Caco-2 (cell line): ENCODE results near the gene DGCR2. TPM values are rescaled to one million over a fixed set of nuclear protein-coding genes. Genes with fewer than 3 reads are reported as not detected.
"Not testable (repeated sequence)": the region's sequence is repeated elsewhere in the genome, so short reads cannot be mapped to it uniquely, and the experiment has no call there.

Source experiments
- BruUV-seq: library from RNA; stranded (reverse); fragments of 400-500 nt; replicated peaks from 2 replicates; lab custom pipeline; 2021; lab: Mats Ljungman, UMichigan
- CTCF ChIA-PET: fragments of 300-600 bp; sonication (Branson Sonifier 250); formaldehyde crosslinking; loops from one replicate; lab custom pipeline; 2022; ENCODE audit warnings: antibody characterized with exemption; lab: Charles Lee
- POLR2A ChIA-PET: fragments of 300-600 bp; sonication (Branson Sonifier 250); formaldehyde crosslinking; loops from one replicate; lab custom pipeline; 2022; ENCODE audit warnings: antibody characterized with exemption; lab: Charles Lee
- DNase-seq, 2 experiments: peaks; one replicate each; pipeline versions ENCODE4 v3.0.0 to v3.0.0-alpha.2; 2020 to 2022
- H3K27me3 ChIP-seq: replicated peaks from 2 replicates; pipeline ENCODE4 v1.6.0; 2011; ENCODE audit warnings: low read length; ENCODE audit not compliant: control insufficient read depth, insufficient read depth
- H3K36me3 ChIP-seq: 2 replicates; pipeline ENCODE4 v1.5.1; 2011; ENCODE audit warnings: low read length; ENCODE audit not compliant: control insufficient read depth, insufficient read depth
- H3K4me1 ChIP-seq: fragments of 250-450 bp; sonication (Bioruptor Pico); 2 replicates; pipeline ENCODE4 v1.5.1; 2020; ENCODE audit warnings: mild to moderate bottlenecking
- H3K4me3 ChIP-seq: 2 replicates; pipeline ENCODE4 v1.5.1; 2011; ENCODE audit warnings: low read depth, mild to moderate bottlenecking, control low read depth, low read length
- H3K9me3 ChIP-seq: fragments of 250-450 bp; sonication (Bioruptor Pico); 2 replicates; pipeline ENCODE4 v1.5.1; 2020; ENCODE audit warnings: mild to moderate bottlenecking, moderate library complexity
- H3K27ac Mint-ChIP-seq: one replicate; pipeline ENCODE4 v1.8.0; 2022; ENCODE audit warnings: mixed read lengths; ENCODE audit not compliant: unreplicated experiment
- H3K27me3 Mint-ChIP-seq: one replicate; pipeline ENCODE4 v1.8.0; 2022; ENCODE audit warnings: mixed read lengths; ENCODE audit not compliant: insufficient read depth, unreplicated experiment
- H3K36me3 Mint-ChIP-seq: one replicate; pipeline ENCODE4 v1.8.0; 2022; ENCODE audit warnings: mild to moderate bottlenecking, mixed read lengths; ENCODE audit not compliant: insufficient read depth, unreplicated experiment
- H3K4me1 Mint-ChIP-seq: one replicate; pipeline ENCODE4 v1.8.0; 2022; ENCODE audit warnings: low read depth, mixed read lengths; ENCODE audit not compliant: unreplicated experiment
- H3K4me3 Mint-ChIP-seq: one replicate; pipeline ENCODE4 v1.8.0; 2022; ENCODE audit warnings: mild to moderate bottlenecking, moderate library complexity, mixed read lengths; ENCODE audit not compliant: unreplicated experiment
- H3K9me3 Mint-ChIP-seq: one replicate; pipeline ENCODE4 v1.8.0; 2022; ENCODE audit warnings: mixed read lengths; ENCODE audit not compliant: unreplicated experiment
- CTCF ChIP-seq, 2 experiments: fragments of 200-600 bp in 1 of 2; IDR thresholded peaks; 1 replicate in 1 of 2; 2 replicates in 1 of 2; pipeline versions ENCODE4 v1.5.1 to v1.8.0; 2011 to 2022; ENCODE audit warnings: antibody characterized with exemption in 1 of 2, control low read depth in 1 of 2, inconsistent platforms in 1 of 2, low read depth in 1 of 2, low read length in 1 of 2, mild to moderate bottlenecking in 1 of 2, moderate library complexity in 1 of 2; ENCODE audit not compliant: insufficient read depth in 1 of 2, severe bottlenecking in 1 of 2, unreplicated experiment in 1 of 2
- intact Hi-C: fragments of 100-400 bp; cut with micrococcal nuclease; formaldehyde crosslinking; loops from one replicate; pipeline ENCODE4 v1.10.0; 2022; ENCODE audit not compliant: unreplicated experiment
- total RNA-seq: library from RNA; stranded (reverse); gene quantifications from 2 replicates; pipeline ENCODE4 v1.2.3, GENCODE V29; 2022

Gene DGCR2
- total RNA-seq, 1 experiment from 2014 or later, result 67.9 TPM

GRCh38 chr22:19080853-19081252 is 41.4 kb downstream of the DGCR2 start:
- H3K4me1 ChIP-seq, result no peaks in the 10 kb centered on the region; the same call in 1 of the 2 replicates
- Mint-ChIP-seq H3K4me1 (no peaks in the 10 kb centered on the region), H3K4me3 (no peak overlapping the region), H3K27ac (no peak overlapping the region), H3K9me3 (no peaks in the 10 kb centered on the region), H3K36me3 (peaks cover 38% of the 10 kb centered on the region), H3K27me3 (no peaks in the 10 kb centered on the region)
- no peak for DNase-seq
- no TSS peak for BruUV-seq
- H3K27me3 ChIP-seq, result no peaks in the 10 kb centered on the region
- intact Hi-C loops, result loop anchor here (10.0 kb wide), 1 partner anchor 46 kb away; no protein-coding TSS in a partner anchor
- no peak overlapping the region for H3K4me3 ChIP-seq
- TF ChIP-seq CTCF (IDR thresholded peaks at IDR 0.05; ENCODE audit: insufficient read depth in 1 of 2, low read depth in 1 of 2, low read length in 1 of 2, severe bottlenecking in 1 of 2, unreplicated experiment in 1 of 2), result no peak
- no peaks in the 10 kb centered on the region for H3K9me3 ChIP-seq
- ChIA-PET POLR2A (no interaction called here), CTCF (no interaction called here)
- H3K36me3 ChIP-seq, result no peaks in the 10 kb centered on the region; the same call in 1 of the 2 replicates

DNA sequence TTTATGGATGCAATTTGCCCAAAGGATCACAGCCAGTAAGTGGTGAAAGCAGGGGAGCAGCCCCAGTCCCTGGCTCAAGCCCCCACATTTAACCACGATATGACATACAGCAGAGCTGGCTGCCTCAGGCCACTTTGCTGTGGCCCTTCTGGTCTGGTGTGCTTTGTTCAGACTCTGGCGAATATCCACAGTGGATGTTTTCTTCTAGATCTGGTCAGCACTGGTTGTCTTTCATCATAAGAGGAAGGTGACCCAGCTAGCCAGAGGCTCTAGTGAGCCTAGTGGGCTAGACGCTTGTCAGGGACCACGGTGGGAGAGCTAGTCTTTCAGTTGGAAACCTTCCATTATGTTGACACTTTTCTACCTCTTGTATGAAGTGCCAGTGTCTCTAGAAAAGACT is 42.5 kb downstream of the DGCR2 start:
- intact Hi-C loops, result loop anchor here (10.0 kb wide), 1 partner anchor 45 kb away; no protein-coding TSS in a partner anchor
- no TSS peak for BruUV-seq
- Mint-ChIP-seq H3K4me3 (no peak overlapping the region), H3K4me1 (no peaks in the 10 kb centered on the region), H3K36me3 (peaks cover 33% of the 10 kb centered on the region), H3K27me3 (no peaks in the 10 kb centered on the region), H3K27ac (no peak overlapping the region), H3K9me3 (no peaks in the 10 kb centered on the region)
- Histone ChIP-seq H3K4me3 (no peak overlapping the region), H3K4me1 (no peaks in the 10 kb centered on the region; the same call in 1 of the 2 replicates), H3K27me3 (no peaks in the 10 kb centered on the region), H3K9me3 (no peaks in the 10 kb centered on the region), H3K36me3 (no peaks in the 10 kb centered on the region; the same call in 1 of the 2 replicates)
- CTCF ChIA-PET, result no interaction called here
- DNase-seq, result no peak
- POLR2A ChIA-PET, result no interaction called here
- no peak for TF ChIP-seq CTCF (IDR thresholded peaks at IDR 0.05; ENCODE audit: insufficient read depth in 1 of 2, low read depth in 1 of 2, low read length in 1 of 2, severe bottlenecking in 1 of 2, unreplicated experiment in 1 of 2)

- no peaks in the 10 kb centered on the region; the same call in 1 of the 2 replicates for H3K4me1 ChIP-seq
- H3K9me3 Mint-ChIP-seq, result no peaks in the 10 kb centered on the region
- POLR2A ChIA-PET, result no interaction called here
- no peaks in the 10 kb centered on the region for H3K9me3 ChIP-seq
- no peak for DNase-seq
- no TSS peak for BruUV-seq
- H3K36me3 ChIP-seq, result no peaks in the 10 kb centered on the region; the same call in none of the 2 replicates
- H3K27me3 Mint-ChIP-seq, result no peaks in the 10 kb centered on the region
- H3K4me3 ChIP-seq, result no peak overlapping the region
- no peak overlapping the region for H3K27ac Mint-ChIP-seq
- no peaks in the 10 kb centered on the region for H3K4me1 Mint-ChIP-seq
- CTCF ChIA-PET, result no interaction called here
- intact Hi-C loops, result no loop called here
- no peak overlapping the region for H3K4me3 Mint-ChIP-seq
- H3K27me3 ChIP-seq, result no peaks in the 10 kb centered on the region
- peaks cover 39% of the 10 kb centered on the region for H3K36me3 Mint-ChIP-seq
- TF ChIP-seq CTCF (IDR thresholded peaks at IDR 0.05; ENCODE audit: insufficient read depth in 1 of 2, low read depth in 1 of 2, low read length in 1 of 2, severe bottlenecking in 1 of 2, unreplicated experiment in 1 of 2), result no peak
These were observed 46.8 kb downstream of the DGCR2 start for GRCh38 chr22:19075404-19075803.

DNA sequence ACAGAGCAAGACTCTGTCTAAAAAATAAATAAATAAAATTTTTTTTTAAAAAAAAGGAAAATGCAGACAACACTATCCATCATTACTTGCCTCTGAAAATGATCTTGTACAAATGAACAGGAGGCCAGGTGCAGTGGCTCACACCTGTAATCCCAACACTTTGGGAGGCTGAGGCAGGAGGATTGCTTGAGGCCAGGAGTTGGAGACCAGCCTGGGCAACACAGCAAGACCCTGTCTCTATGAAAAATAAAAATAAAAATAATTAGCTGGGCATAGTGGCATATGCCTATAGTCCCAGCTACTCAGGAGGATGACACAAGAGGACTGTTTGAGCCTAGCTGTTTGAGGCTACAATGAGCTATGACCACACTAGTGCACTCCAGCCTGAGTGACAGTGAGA is 49.4 kb downstream of the DGCR2 start:
- intact Hi-C loops, H3K27ac Mint-ChIP-seq, H3K27me3 ChIP-seq, POLR2A ChIA-PET, H3K4me1 ChIP-seq, BruUV-seq, H3K4me3 ChIP-seq, H3K9me3 ChIP-seq, H3K4me1 Mint-ChIP-seq, H3K9me3 Mint-ChIP-seq, H3K36me3 ChIP-seq, H3K4me3 Mint-ChIP-seq, CTCF ChIA-PET, H3K27me3 Mint-ChIP-seq, DNase-seq: not testable (repeated sequence)
- peaks cover 43% of the 10 kb centered on the region for H3K36me3 Mint-ChIP-seq
